ENCODE measurements around the gene TMEM223. TPM values are rescaled to one million over a fixed set of nuclear protein-coding genes. Genes with fewer than 3 reads are reported as not detected.
"Not testable (repeated sequence)": the region's sequence is repeated elsewhere in the genome, so short reads cannot be mapped to it uniquely, and the experiment has no call there.

Gene TMEM223
- total and polyA plus RNA-seq, 9 of the 15 experiments (the other 6 are each of a cell fraction or from before 2014, with no cell fraction given), result 5.9 to 34.5 (median 19.6) TPM

DNA sequence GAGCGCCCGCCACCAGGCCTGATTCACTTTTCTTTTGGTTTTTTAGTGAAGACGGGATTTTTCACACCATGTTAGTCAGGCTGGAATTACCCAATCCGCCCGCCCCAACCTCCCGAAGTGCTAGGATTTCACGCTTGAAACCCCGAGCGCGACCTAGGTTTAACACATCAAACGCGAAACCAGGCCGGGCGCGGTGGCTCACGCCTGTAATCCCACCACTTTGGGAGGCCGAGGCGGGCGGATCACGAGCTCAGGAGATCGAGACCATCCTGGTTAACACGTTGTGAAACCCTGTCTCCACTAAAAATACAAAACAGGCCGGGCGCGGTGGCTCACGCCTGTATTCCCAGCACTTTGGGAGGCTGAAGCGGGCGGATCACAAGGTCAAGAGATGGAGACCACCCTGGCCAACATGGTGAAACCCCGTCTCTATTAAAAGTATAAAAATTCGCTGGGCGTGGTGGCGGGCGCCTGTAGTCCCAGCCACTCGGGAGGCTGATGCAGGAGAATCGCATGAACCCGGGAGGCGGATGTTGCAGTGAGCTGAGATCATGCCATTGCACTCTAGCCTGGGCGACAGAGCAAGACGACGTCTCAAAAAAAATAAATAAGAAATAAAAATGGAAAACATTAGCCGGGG lies 49.0 kb upstream of the TMEM223 start:
- Histone ChIP-seq H3K9ac (ENCODE audit: insufficient read depth in 1 of 2, low read depth in 2 of 2, low read length in 2 of 2) (peak overlapping the region; percentile 86 to 87), H3K27ac (ENCODE audit: extremely low read depth, low read depth, low read length) (peak overlapping the region; percentile 77), H3K4me3 (peak overlapping the region; percentile 93), H3K4me2 (ENCODE audit: insufficient read depth, low read length) (peak overlapping the region; percentile 92), H3K4me1 (replicated peaks in 1 of 2; ENCODE audit: control insufficient read depth in 2 of 2, insufficient read depth in 2 of 2, low read length in 2 of 2) (peaks cover 8 to 19% of the 10 kb centered on the region in 2 experiments; a peak in 3 of 5 replicates), H3K79me2 (ENCODE audit: control insufficient read depth, insufficient read depth, low read length) (peaks cover 37% of the 10 kb centered on the region), H2AFZ (ENCODE audit: low read depth, low read length) (peak overlapping the region; percentile 50), H3K36me3 (ENCODE audit: control insufficient read depth, insufficient read depth, low read length) (peaks cover 22% of the 10 kb centered on the region; the same call in 2 of the 3 replicates)
- in situ Hi-C loops (cut with MboI); H3K9me3 ChIP-seq (replicated peaks; ENCODE audit: control insufficient read depth, insufficient read depth, low read depth, low read length); H4K20me1 ChIP-seq (replicated peaks; ENCODE audit: control insufficient read depth, insufficient read depth, low read length); H3K9me1 ChIP-seq (ENCODE audit: control insufficient read depth, insufficient read depth, low read length); BruUV-seq (replicated peaks); FAIRE-seq; H3K27me3 ChIP-seq (ENCODE audit: control insufficient read depth in 2 of 2, insufficient read depth in 2 of 2, low read length in 2 of 2): not testable (repeated sequence)
- ChIA-PET CTCF (ENCODE audit: low intra/inter-chr PET ratio) (interaction anchor here (0.6 kb wide), 1 partner anchor 54 kb away, joined by 3 read pairs; the partner anchor contains the start of gene TMEM179B), POLR2A (interaction anchor here (0.6 to 4.1 kb wide), 70 partner anchors 9 to 1866 kb away, joined by 3 to 403 read pairs (median 7); partner anchors contain the start of genes BSCL2, C11orf98, CSKMT and EEF1G)
- ATAC-seq (peak; percentile 27), DNase-seq (ENCODE audit: extremely low read depth in 1 of 4, low spot score in 3 of 4) (peak in 3 of 4 experiments; percentile 27 to 81 (median 40))
- 1% methylated on average over 41 of the region's 41 CpGs for WGBS (ENCODE audit: insufficient coverage, low coverage, missing lambda C conversion rate)
- intact Hi-C loops (cut with micrococcal nuclease), result loop anchor here (1.0 to 10.0 kb wide), 9 partner anchors 16 to 444 kb away; partner anchors contain the start of genes C11orf98, CSKMT, HNRNPUL2 and NXF1
- TF ChIP-seq, protein P1, sequence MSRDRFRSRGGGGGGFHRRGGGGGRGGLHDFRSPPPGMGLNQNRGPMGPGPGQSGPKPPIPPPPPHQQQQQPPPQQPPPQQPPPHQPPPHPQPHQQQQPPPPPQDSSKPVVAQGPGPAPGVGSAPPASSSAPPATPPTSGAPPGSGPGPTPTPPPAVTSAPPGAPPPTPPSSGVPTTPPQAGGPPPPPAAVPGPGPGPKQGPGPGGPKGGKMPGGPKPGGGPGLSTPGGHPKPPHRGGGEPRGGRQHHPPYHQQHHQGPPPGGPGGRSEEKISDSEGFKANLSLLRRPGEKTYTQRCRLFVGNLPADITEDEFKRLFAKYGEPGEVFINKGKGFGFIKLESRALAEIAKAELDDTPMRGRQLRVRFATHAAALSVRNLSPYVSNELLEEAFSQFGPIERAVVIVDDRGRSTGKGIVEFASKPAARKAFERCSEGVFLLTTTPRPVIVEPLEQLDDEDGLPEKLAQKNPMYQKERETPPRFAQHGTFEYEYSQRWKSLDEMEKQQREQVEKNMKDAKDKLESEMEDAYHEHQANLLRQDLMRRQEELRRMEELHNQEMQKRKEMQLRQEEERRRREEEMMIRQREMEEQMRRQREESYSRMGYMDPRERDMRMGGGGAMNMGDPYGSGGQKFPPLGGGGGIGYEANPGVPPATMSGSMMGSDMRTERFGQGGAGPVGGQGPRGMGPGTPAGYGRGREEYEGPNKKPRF (IDR thresholded peaks at IDR 0.05; ENCODE audit: low read depth, low read length), result peak; percentile 47; the same call in 1 of the 2 replicates
- peak; percentile 68 for TF ChIP-seq PRPF4 (IDR thresholded peaks at IDR 0.05; ENCODE audit: insufficient read depth, low read depth, low read length, poor library complexity, severe bottlenecking)
- TF ChIP-seq ZNF274 (IDR thresholded peaks at IDR 0.05; ENCODE audit: borderline replicate concordance, low read depth, low read length), result 0 out of 2 replicates have a peak, but pooled peaks have one; percentile 62
- TF ChIP-seq, protein P2, sequence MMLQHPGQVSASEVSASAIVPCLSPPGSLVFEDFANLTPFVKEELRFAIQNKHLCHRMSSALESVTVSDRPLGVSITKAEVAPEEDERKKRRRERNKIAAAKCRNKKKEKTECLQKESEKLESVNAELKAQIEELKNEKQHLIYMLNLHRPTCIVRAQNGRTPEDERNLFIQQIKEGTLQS (IDR thresholded peaks at IDR 0.05), result not testable (repeated sequence)
- TF ChIP-seq, protein P2 (CRISPR knock-in tag; conservative IDR thresholded peaks at IDR 0.05), result peak; percentile 80
- TF ChIP-seq, protein P3, sequence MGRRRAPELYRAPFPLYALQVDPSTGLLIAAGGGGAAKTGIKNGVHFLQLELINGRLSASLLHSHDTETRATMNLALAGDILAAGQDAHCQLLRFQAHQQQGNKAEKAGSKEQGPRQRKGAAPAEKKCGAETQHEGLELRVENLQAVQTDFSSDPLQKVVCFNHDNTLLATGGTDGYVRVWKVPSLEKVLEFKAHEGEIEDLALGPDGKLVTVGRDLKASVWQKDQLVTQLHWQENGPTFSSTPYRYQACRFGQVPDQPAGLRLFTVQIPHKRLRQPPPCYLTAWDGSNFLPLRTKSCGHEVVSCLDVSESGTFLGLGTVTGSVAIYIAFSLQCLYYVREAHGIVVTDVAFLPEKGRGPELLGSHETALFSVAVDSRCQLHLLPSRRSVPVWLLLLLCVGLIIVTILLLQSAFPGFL (CRISPR knock-in tag; IDR thresholded peaks at IDR 0.05), result peak; percentile 95; the same call in 1 of the 2 replicates
- TF ChIP-seq, protein P4, sequence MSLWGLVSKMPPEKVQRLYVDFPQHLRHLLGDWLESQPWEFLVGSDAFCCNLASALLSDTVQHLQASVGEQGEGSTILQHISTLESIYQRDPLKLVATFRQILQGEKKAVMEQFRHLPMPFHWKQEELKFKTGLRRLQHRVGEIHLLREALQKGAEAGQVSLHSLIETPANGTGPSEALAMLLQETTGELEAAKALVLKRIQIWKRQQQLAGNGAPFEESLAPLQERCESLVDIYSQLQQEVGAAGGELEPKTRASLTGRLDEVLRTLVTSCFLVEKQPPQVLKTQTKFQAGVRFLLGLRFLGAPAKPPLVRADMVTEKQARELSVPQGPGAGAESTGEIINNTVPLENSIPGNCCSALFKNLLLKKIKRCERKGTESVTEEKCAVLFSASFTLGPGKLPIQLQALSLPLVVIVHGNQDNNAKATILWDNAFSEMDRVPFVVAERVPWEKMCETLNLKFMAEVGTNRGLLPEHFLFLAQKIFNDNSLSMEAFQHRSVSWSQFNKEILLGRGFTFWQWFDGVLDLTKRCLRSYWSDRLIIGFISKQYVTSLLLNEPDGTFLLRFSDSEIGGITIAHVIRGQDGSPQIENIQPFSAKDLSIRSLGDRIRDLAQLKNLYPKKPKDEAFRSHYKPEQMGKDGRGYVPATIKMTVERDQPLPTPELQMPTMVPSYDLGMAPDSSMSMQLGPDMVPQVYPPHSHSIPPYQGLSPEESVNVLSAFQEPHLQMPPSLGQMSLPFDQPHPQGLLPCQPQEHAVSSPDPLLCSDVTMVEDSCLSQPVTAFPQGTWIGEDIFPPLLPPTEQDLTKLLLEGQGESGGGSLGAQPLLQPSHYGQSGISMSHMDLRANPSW (CRISPR knock-in tag; IDR thresholded peaks at IDR 0.05), result peak; percentile 44; the same call in 1 of the 2 replicates
- TF ChIP-seq POLR2G (IDR thresholded peaks at IDR 0.05; ENCODE audit: low read depth, low read length), result peak; percentile 95
- TF ChIP-seq ZNF12 (CRISPR knock-in tag; IDR thresholded peaks at IDR 0.05), result 0 out of 2 replicates have a peak, but pooled peaks have one; percentile 16
- TF ChIP-seq ZBTB7A (IDR thresholded peaks at IDR 0.05; ENCODE audit: borderline replicate concordance, control insufficient read depth, low read depth, low read length), result peak; percentile 67; the same call in 1 of the 2 replicates
- TF ChIP-seq ZNF511 (CRISPR knock-in tag; IDR thresholded peaks at IDR 0.05), result 0 out of 2 replicates have a peak, but pooled peaks have one; percentile 32

All from K562 (cell line).